ENCODE data around the gene ADCY2.

ADCY2 gene

GRCh38 chr5:7597059-7597642, 201.2 kb downstream of the ADCY2 start:
- DNase-seq (ENCODE audit: low read depth), result no peak
- no peak for TF ChIP-seq CTCF (conservative IDR thresholded peaks at IDR 0.05; ENCODE audit: low read length)
- no peak overlapping the region for H3K4me3 ChIP-seq (ENCODE audit: low read length)

- no peak overlapping the region for H3K4me3 ChIP-seq (ENCODE audit: low read length)
- TF ChIP-seq CTCF (conservative IDR thresholded peaks at IDR 0.05; ENCODE audit: low read length), result no peak
These were observed 211.0 kb downstream of the ADCY2 start for GRCh38 chr5:7606840-7607465.

GRCh38 chr5:7608772-7609171, 212.8 kb downstream of the ADCY2 start:
- no peak for DNase-seq (ENCODE audit: low read depth)
- no peak for TF ChIP-seq CTCF (conservative IDR thresholded peaks at IDR 0.05; ENCODE audit: low read length)

More at GRCh38 chr5:7606840-7607465, 211.0 kb downstream of the ADCY2 start:
- DNase-seq (ENCODE audit: low read depth), result no peak

GRCh38 chr5:7609726-7610125, 213.8 kb downstream of the ADCY2 start:
- no peak overlapping the region for H3K4me3 ChIP-seq (ENCODE audit: low read length)
- no peak for TF ChIP-seq CTCF (conservative IDR thresholded peaks at IDR 0.05; ENCODE audit: low read length)
- no peak for DNase-seq (ENCODE audit: low read depth)

More at GRCh38 chr5:7608772-7609171, 212.8 kb downstream of the ADCY2 start:
- H3K4me3 ChIP-seq (ENCODE audit: low read length), result no peak overlapping the region

- no peak for TF ChIP-seq CTCF (conservative IDR thresholded peaks at IDR 0.05; ENCODE audit: low read length)
- DNase-seq (ENCODE audit: low read depth), result no peak
- H3K4me3 ChIP-seq (ENCODE audit: low read length), result no peak overlapping the region
These were observed 214.7 kb downstream of the ADCY2 start for GRCh38 chr5:7610531-7611177.

- DNase-seq (ENCODE audit: low read depth), result no peak
- no peak for TF ChIP-seq CTCF (conservative IDR thresholded peaks at IDR 0.05; ENCODE audit: low read length)
- H3K4me3 ChIP-seq (ENCODE audit: low read length), result no peak overlapping the region
These were observed 215.6 kb downstream of the ADCY2 start for GRCh38 chr5:7611518-7611917.
